Heart left ventricle (tissue), 16 donors: Measurements from ENCODE around the gene HOPX. TPM values are rescaled to one million over a fixed set of nuclear protein-coding genes. Genes with fewer than 3 reads are reported as not detected.

Source experiments
- ATAC-seq, 4 donors: fragments of 200-7000 bp; cut with Tn5 transposase; one replicate each; pipeline ENCODE4 v1.9.1; 2020 to 2022; ENCODE audit warnings: moderate library complexity in 4 of 4, mild to moderate bottlenecking in 3 of 4, moderate number of reproducible peaks in 1 of 4
- DNase-seq, 5 donors: peaks; one replicate each; pipeline ENCODE4 v3.0.0-alpha.2; 2020
- H3K27ac ChIP-seq, 12 donors: fragments of 200-600 bp; sonication (generic) in 4 of 12; one replicate each; pipeline versions ENCODE4 v1.5.0 to v1.8.0; 2016 to 2022; ENCODE audit warnings: mild to moderate bottlenecking in 2 of 12
- H3K27me3 ChIP-seq, 9 donors: fragments of 200-600 bp; sonication (generic) in 2 of 9; one replicate each; pipeline versions ENCODE4 v1.5.1 to v1.8.0; 2016 to 2022; ENCODE audit warnings: mild to moderate bottlenecking in 3 of 9
- H3K36me3 ChIP-seq, 9 donors: fragments of 200-600 bp; sonication (generic) in 2 of 9; one replicate each; pipeline versions ENCODE4 v1.5.0 to v1.8.0; 2018 to 2022; ENCODE audit warnings: mild to moderate bottlenecking in 2 of 9
- H3K4me1 ChIP-seq, 12 donors: fragments of 200-600 bp; sonication (generic) in 4 of 12; one replicate each; pipeline versions ENCODE4 v1.5.0 to v1.8.0; 2016 to 2022; ENCODE audit warnings: mild to moderate bottlenecking in 3 of 12
- H3K4me3 ChIP-seq, 12 donors: fragments of 200-600 bp; sonication (generic) in 4 of 12; one replicate each; pipeline versions ENCODE4 v1.5.0 to v1.8.0; 2017 to 2022; ENCODE audit warnings: mild to moderate bottlenecking in 9 of 12, moderate library complexity in 4 of 12
- H3K9me3 ChIP-seq, 12 donors: fragments of 200-600 bp; sonication (generic) in 4 of 12; one replicate each; pipeline versions ENCODE4 v1.5.0 to v1.8.0; 2016 to 2022; ENCODE audit warnings: mild to moderate bottlenecking in 1 of 12
- POLR2A ChIP-seq, 2 donors: fragments of 450-650 bp; IDR thresholded peaks; one replicate each; pipeline ENCODE4 v1.6.1; 2017; ENCODE audit warnings: antibody characterized with exemption in 2 of 2, mild to moderate bottlenecking in 2 of 2, moderate library complexity in 2 of 2
- WGBS, 4 donors: extraction: QIAGEN DNeasy Blood & Tissue Kit in 2 of 4; methylation state at CpG; one replicate each; pipeline versions ENCODE4 v1.1.5 to v1.1.7; 2013 to 2018; 5-methylcytosine and 5-hydroxymethylcytosine counted together
- intact Hi-C, 10 donors: fragments of 100-400 bp; cut with DNase I; formaldehyde crosslinking; loops; one replicate each; pipeline versions ENCODE4 v1.11.1 to v1.14.2; 2022
- polyA plus RNA-seq, 2 donors: library from polyadenylated mRNA; stranded (reverse); fragments of 200-250 nt; gene quantifications; one replicate each; pipeline ENCODE4 v1.2.3, GENCODE V29; 2013
- total RNA-seq, 9 donors: library from RNA; depleted of rRNA in 2 of 9; stranded (reverse); fragments of >200 nt in 2 of 9; fragmentation: NEBNext Ultra II Directional in 3 of 9; extraction: Animal tissue kit (Norgen Biotek cat#: 25700) in 3 of 9; gene quantifications; one replicate each; pipeline versions ENCODE4 v1.1.0 to v1.2.4, GENCODE V29; 2016 to 2023
- TF ChIP-seq, protein P1 (sequence below), 12 donors: fragments of 200-600 bp; sonication (generic) in 4 of 12; IDR thresholded peaks; one replicate each; pipeline versions ENCODE4 v1.5.0 to v1.8.0; 2018 to 2022; ENCODE audit warnings: antibody characterized with exemption in 12 of 12, mild to moderate bottlenecking in 5 of 12
- donor health status: ischemic (EF 13 %, LVEDD 7.1; RV severe dilation, severe dysfunction).
- donor health status: healthy with polysubstance abuse.
- donor health status: DM: no; HTN: yes; CAD: no.
- donor health status: DM: no; HTN: no; CAD: no.
- donor health status: ischemic (EF 25% LVEDD 6.9; RV normal size, moderate dysfunction).
- donor health status: ischemic (EF 25% LVEDD 5.7; RV mildly dilated, moderate dysfunction).
- donor health status: healthy.
- donor health status: DM: yes; HTN: yes; CAD: no.
- donor health status: ischemic (EF 35%, LVEDD 5.7; RV mildly dilated, moderate dysfunction).
- donor health status: nonischemic (EF 11% LVEDD 7.7; RV severe dilation, severe dysfunction).
- donor health status: DM: yes; HTN: yes; CAD: no.
- donor health status: PGD.
- donor health status: ischemic (EF 29% LVEDD 5.4; RV normal size, mild dysfunction).
- donor health status: nonischemic (EF 23%, LVEDD 6.1; RV moderate dilation, normal function).

Gene HOPX
- total and polyA plus RNA-seq, 11 donors: 1.5 to 223 (median 21.1) TPM

DNA sequence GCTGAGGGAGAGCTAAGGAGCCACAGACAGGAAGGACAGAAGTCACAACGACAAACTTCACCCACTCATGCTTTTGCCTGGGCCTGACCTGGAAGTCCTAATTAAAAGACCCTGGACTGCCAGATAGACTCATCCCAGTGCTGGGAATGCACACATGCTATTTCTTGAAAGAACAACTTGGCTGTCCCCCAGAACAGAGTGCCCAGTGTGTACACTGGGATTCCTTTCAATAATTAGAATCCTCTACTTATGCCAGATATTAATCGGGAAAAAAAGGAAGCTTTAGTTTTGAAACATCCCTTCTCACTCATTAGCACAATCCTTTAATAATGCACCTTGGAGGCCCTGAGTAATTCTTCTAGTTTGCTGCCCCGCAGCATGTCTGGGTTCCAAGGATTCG is 3.4 kb downstream of the HOPX start:
- H3K4me3 ChIP-seq: no peak overlapping the region
- DNase-seq (no peak), ATAC-seq (no peak)
- WGBS, 4 donors: 53 to 66% (median 59%) methylated on average over 4 of the region's 4 CpGs
- H3K4me1 ChIP-seq: peaks cover 0 to 19% (median 5%) of the 10 kb centered on the region in 12 donors
- H3K27me3 ChIP-seq: no peaks in the 10 kb centered on the region
- no peaks in the 10 kb centered on the region for H3K9me3 ChIP-seq
- no peaks in the 10 kb centered on the region for H3K36me3 ChIP-seq
- H3K27ac ChIP-seq: no peak overlapping the region
- intact Hi-C loops: loop anchor here in 1 of 10 donors (10.0 kb wide), 1 partner anchor 117 kb away; no protein-coding TSS in a partner anchor
- TF ChIP-seq, protein P1, sequence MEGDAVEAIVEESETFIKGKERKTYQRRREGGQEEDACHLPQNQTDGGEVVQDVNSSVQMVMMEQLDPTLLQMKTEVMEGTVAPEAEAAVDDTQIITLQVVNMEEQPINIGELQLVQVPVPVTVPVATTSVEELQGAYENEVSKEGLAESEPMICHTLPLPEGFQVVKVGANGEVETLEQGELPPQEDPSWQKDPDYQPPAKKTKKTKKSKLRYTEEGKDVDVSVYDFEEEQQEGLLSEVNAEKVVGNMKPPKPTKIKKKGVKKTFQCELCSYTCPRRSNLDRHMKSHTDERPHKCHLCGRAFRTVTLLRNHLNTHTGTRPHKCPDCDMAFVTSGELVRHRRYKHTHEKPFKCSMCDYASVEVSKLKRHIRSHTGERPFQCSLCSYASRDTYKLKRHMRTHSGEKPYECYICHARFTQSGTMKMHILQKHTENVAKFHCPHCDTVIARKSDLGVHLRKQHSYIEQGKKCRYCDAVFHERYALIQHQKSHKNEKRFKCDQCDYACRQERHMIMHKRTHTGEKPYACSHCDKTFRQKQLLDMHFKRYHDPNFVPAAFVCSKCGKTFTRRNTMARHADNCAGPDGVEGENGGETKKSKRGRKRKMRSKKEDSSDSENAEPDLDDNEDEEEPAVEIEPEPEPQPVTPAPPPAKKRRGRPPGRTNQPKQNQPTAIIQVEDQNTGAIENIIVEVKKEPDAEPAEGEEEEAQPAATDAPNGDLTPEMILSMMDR (IDR thresholded peaks at IDR 0.05): no peak
- no peak for TF ChIP-seq POLR2A (IDR thresholded peaks at IDR 0.05)

DNA sequence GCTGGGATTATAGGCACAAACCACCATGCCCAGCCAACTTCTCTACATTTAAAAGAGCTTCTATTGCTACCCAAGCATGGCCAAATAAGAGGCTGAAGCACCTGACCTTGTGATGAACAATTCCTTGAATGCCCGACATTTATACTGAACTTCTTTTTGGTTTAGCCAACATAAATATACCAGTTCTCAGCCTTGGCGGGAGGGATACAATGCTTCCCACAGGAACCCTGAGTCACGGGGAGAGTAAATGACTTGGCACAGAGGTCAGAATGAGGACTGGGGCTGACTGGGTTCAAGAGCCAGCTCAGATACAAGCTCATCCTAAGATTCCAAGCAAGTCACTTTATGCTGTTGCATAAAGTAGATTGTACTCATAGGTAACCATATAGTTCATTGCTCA is 6.1 kb downstream of the HOPX start:
- 67 to 89% (median 81%) methylated on average over 3 of the region's 3 CpGs for WGBS, 4 donors
- Histone ChIP-seq H3K9me3 (no peaks in the 10 kb centered on the region), H3K4me1 (peaks cover 0 to 6% (median 0%) of the 10 kb centered on the region in 12 donors), H3K27ac (no peak overlapping the region), H3K4me3 (no peak overlapping the region), H3K36me3 (no peaks in the 10 kb centered on the region), H3K27me3 (no peaks in the 10 kb centered on the region)
- TF ChIP-seq POLR2A (IDR thresholded peaks at IDR 0.05): no peak
- TF ChIP-seq, protein P1 (IDR thresholded peaks at IDR 0.05): no peak
- intact Hi-C loops: loop anchor here in 1 of 10 donors (10.0 kb wide), 1 partner anchor 120 kb away; no protein-coding TSS in a partner anchor
- ATAC-seq (no peak), DNase-seq (no peak)

DNA sequence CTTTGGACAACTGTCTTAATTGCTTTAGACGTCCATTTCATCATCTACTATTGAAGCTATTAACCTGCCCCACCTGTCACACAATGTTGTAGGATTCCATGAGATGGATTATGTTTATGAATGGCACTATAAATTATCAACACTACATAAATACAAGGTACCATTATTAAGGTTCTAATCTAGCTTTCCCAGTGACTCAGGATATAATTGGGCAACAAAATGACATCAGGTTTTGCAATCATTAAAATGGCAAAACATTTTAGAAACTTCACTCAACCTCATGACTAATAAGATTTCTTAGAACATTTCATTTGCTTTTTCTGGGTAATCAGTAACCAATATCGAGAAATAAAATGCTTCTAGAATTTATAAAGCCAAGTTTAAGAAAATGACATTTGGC is 9.2 kb downstream of the HOPX start:
- intact Hi-C loops: loop anchor here in 1 of 10 donors (10.0 kb wide), 1 partner anchor 123 kb away; no protein-coding TSS in a partner anchor
- Histone ChIP-seq H3K4me1 (no peaks in the 10 kb centered on the region), H3K27ac (no peak overlapping the region), H3K36me3 (no peaks in the 10 kb centered on the region), H3K4me3 (no peak overlapping the region), H3K9me3 (peaks cover 0 to 10% (median 0%) of the 10 kb centered on the region in 12 donors), H3K27me3 (no peaks in the 10 kb centered on the region)
- DNase-seq (no peak), ATAC-seq (no peak)
- no peak for TF ChIP-seq POLR2A (IDR thresholded peaks at IDR 0.05)
- TF ChIP-seq, protein P1 (IDR thresholded peaks at IDR 0.05): no peak
- 78 to 93% (median 82%) methylated on average over 2 of the region's 2 CpGs for WGBS, 4 donors

DNA sequence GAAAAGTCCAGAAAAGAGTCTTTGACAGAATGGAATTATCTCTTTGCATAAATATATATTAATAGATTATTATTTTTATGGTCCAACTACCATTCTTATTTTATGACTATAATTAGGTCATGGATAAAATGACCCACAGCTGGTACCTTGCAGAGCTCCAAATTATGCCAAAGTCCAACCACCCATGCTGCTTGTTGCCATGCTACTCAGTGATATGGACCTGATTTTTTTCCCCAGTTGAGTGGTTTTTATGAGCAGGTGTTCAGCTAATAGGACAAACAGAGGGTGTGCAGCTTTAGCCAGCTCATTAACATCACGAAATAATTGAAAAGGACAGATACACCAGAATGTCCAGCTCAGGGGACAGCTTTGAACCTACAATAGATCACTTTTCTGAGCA is 9.7 kb downstream of the HOPX start:
- intact Hi-C loops: loop anchor here in 1 of 10 donors (10.0 kb wide), 1 partner anchor 123 kb away; no protein-coding TSS in a partner anchor
- Histone ChIP-seq H3K27me3 (peaks cover 0 to 2% (median 0%) of the 10 kb centered on the region in 9 donors), H3K4me1 (no peaks in the 10 kb centered on the region), H3K36me3 (no peaks in the 10 kb centered on the region), H3K4me3 (no peak overlapping the region), H3K9me3 (peaks cover 0 to 10% (median 0%) of the 10 kb centered on the region in 12 donors), H3K27ac (no peak overlapping the region)
- DNase-seq (no peak), ATAC-seq (no peak)
- 82 to 100% (median 96%) methylated on average over 1 of the region's 1 CpG for WGBS, 4 donors
- no peak for TF ChIP-seq POLR2A (IDR thresholded peaks at IDR 0.05)
- TF ChIP-seq, protein P1 (IDR thresholded peaks at IDR 0.05): no peak
